ENCODE results near the gene CALCA. TPM values are rescaled to one million over a fixed set of nuclear protein-coding genes. Genes with fewer than 3 reads are reported as not detected.

Gene CALCA
- total and polyA plus RNA-seq, 2 of the 4 experiments (the other 2 are of a cell fraction) = not detected

DNA sequence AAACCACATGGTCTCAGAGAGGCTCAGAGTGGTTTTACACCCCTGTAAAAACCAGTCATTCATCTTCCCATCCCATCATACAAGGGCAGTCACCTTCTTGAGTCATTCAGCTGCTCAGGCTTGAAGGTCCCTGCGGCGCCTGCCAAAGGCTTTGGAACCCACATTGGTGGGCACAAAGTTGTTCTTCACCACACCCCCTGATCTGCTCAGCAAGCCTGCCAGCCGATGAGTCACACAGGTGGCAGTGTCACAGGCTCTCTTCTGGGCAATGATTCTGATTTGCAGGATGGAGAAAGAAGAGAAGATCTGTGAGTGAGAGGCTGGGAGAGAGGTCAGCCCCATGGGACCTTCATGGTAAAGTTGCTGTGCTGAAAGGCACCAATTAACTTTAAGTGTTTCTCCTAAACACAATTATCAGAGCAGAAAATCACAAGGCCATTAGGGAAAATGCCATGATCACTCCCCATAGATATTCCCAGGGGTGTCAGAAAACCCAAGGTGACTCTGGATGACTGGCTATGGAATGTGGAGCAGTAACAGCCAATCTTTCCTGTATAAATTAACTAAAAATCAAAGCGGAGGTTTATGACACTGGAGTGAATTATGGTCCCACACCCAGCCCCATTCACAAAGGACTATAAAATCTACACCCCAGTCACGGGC is 4.4 kb downstream of the CALCA start:
- ChIA-PET CTCF (no interaction called here), POLR2A (ENCODE audit: unreplicated experiment) (no interaction called here)
- DNase-seq (no peak), ATAC-seq (ENCODE audit: low read depth) (no peak)
- H3K36me3 ChIP-seq (ENCODE audit: control insufficient read depth, insufficient read depth, low read length) = no peaks in the 10 kb centered on the region
- no peak overlapping the region for H2AFZ ChIP-seq (replicated peaks; ENCODE audit: low read length, poor library complexity)
- no TSS peak for BruUV-seq (replicated peaks)
- H3K27me3 ChIP-seq (ENCODE audit: control insufficient read depth, insufficient read depth, low read length) = peaks cover 29% of the 10 kb centered on the region
- no peak overlapping the region for H3K18ac ChIP-seq (ENCODE audit: low read depth, low read length)
- H2BK5ac ChIP-seq (ENCODE audit: low read depth, low read length, poor library complexity, severe bottlenecking) = no peak overlapping the region
- no peak overlapping the region for H3K23ac ChIP-seq (ENCODE audit: low read depth, low read length)
- H3K79me1 ChIP-seq (ENCODE audit: low read depth in 1 of 2, low read length in 2 of 2) = no peaks in the 10 kb centered on the region
- no peak overlapping the region for H3K14ac ChIP-seq (replicated peaks; ENCODE audit: low read depth, low read length)
- H4K5ac ChIP-seq (ENCODE audit: low read depth, low read length) = no peak overlapping the region
- in situ Hi-C loops (cut with MboI; ENCODE audit: low sequenced_read_pairs) = no loop called here
- H3K4me1 ChIP-seq (ENCODE audit: control insufficient read depth, insufficient read depth, low read length) = no peaks in the 10 kb centered on the region
- intact Hi-C loops (cut with micrococcal nuclease) = no loop called here
- no peak overlapping the region for H3K4me2 ChIP-seq (ENCODE audit: low read depth, low read length)
- no peak overlapping the region for H2AK9ac ChIP-seq (replicated peaks; ENCODE audit: low read depth, low read length, poor library complexity)
- no peak overlapping the region for H3K4me3 ChIP-seq (ENCODE audit: insufficient read depth, low read depth, low read length)
- H3K9me3 ChIP-seq (ENCODE audit: control insufficient read depth, insufficient read depth, low read length) = no peaks in the 10 kb centered on the region
- dilution Hi-C loops (cut with HindIII; ENCODE audit: low sequenced_read_pairs, unreplicated experiment) = no loop called here
- H4K20me1 ChIP-seq (ENCODE audit: insufficient read depth, low read length) = no peaks in the 10 kb centered on the region
- H2BK20ac ChIP-seq (ENCODE audit: low read depth, low read length) = no peak overlapping the region
- no peak overlapping the region for H2BK15ac ChIP-seq (ENCODE audit: low read depth, low read length)
- H3K9me1 ChIP-seq (ENCODE audit: insufficient read depth, low read length) = no peaks in the 10 kb centered on the region
- no peak overlapping the region for H4K91ac ChIP-seq (ENCODE audit: insufficient read depth, low read depth, low read length)
- TF ChIP-seq POLR2A (IDR thresholded peaks at IDR 0.05; ENCODE audit: low read depth, low read length) (no peak), CEBPB (IDR thresholded peaks at IDR 0.05; ENCODE audit: low read depth, low read length) (no peak), MAZ (IDR thresholded peaks at IDR 0.05; ENCODE audit: borderline replicate concordance, low read depth, low read length) (no peak), MXI1 (IDR thresholded peaks at IDR 0.05; ENCODE audit: borderline replicate concordance, low read depth, low read length) (no peak)
- no peak overlapping the region for H2AK5ac ChIP-seq (ENCODE audit: low read depth, low read length)
- no peak overlapping the region for H2BK120ac ChIP-seq (ENCODE audit: low read depth, low read length)
- H3K56ac ChIP-seq (ENCODE audit: extremely low read depth, insufficient read depth, low read length) = no peak overlapping the region
- H3K27ac ChIP-seq (ENCODE audit: insufficient read depth, low read length) = no peak overlapping the region
- H4K8ac ChIP-seq (ENCODE audit: low read depth in 2 of 2, low read length in 2 of 2) = no peak overlapping the region
- no peak overlapping the region for H3K9ac ChIP-seq (ENCODE audit: low read depth, low read length)
- no CpG with 5 or more reads among the region's 5 CpGs for WGBS, 2 experiments (ENCODE audit: extremely low coverage in 2 of 2, insufficient read length in 1 of 2)
- no peak overlapping the region for H3K4ac ChIP-seq (ENCODE audit: low read depth, low read length)
